RWPE2 (cell line): ENCODE results near the gene PTGDR2.

Experiments
- ATAC-seq: fragments of 200-7000 bp; cut with Tn5 transposase; 3 replicates; pipeline ENCODE4 v1.9.1; 2021; ENCODE audit warnings: low read depth
- DNase-seq: peaks from one replicate; pipeline ENCODE4 v3.0.0-alpha.2; 2020; ENCODE audit warnings: low spot score
- H3K27ac ChIP-seq: fragments of 450-650 bp; 2 replicates; pipeline ENCODE4 v1.5.1; 2017; ENCODE audit warnings: mild to moderate bottlenecking; ENCODE audit not compliant: poor library complexity, severe bottlenecking
- H3K27me3 ChIP-seq: fragments of 250-450 bp; sonication (Bioruptor Pico); 2 replicates; pipeline ENCODE4 v1.5.1; 2021; ENCODE audit warnings: mild to moderate bottlenecking, moderate library complexity; ENCODE audit not compliant: insufficient read depth, poor library complexity, severe bottlenecking
- H3K36me3 ChIP-seq: fragments of 250-450 bp; sonication (Bioruptor Pico); 2 replicates; pipeline ENCODE4 v1.5.1; 2020; ENCODE audit warnings: low read depth, mild to moderate bottlenecking, moderate library complexity
- H3K4me1 ChIP-seq: fragments of 250-450 bp; sonication (Bioruptor Pico); 2 replicates; pipeline ENCODE4 v1.5.1; 2021; ENCODE audit warnings: mild to moderate bottlenecking, moderate library complexity; ENCODE audit not compliant: insufficient read depth, poor library complexity, severe bottlenecking
- H3K4me3 ChIP-seq: fragments of 250-450 bp; sonication (Bioruptor Pico); 2 replicates; pipeline ENCODE4 v1.5.1; 2021; ENCODE audit warnings: mild to moderate bottlenecking, moderate library complexity; ENCODE audit not compliant: severe bottlenecking
- H3K9me3 ChIP-seq: fragments of 250-450 bp; sonication (Bioruptor Pico); 2 replicates; pipeline ENCODE4 v1.5.1; 2021; ENCODE audit warnings: mild to moderate bottlenecking, moderate library complexity; ENCODE audit not compliant: severe bottlenecking
- CTCF ChIP-seq: fragments of 450-650 bp; IDR thresholded peaks from one replicate; pipeline ENCODE4 v1.5.1; 2017; ENCODE audit warnings: mild to moderate bottlenecking, moderate library complexity; ENCODE audit not compliant: poor library complexity, severe bottlenecking

Gene PTGDR2

GRCh38 chr11:60891103-60891741 lies 35.5 kb upstream of the PTGDR2 start:
- no peaks in the 10 kb centered on the region for H3K27me3 ChIP-seq
- H3K27ac ChIP-seq: no peak overlapping the region
- TF ChIP-seq CTCF: no peak
- no peaks in the 10 kb centered on the region for H3K9me3 ChIP-seq
- peaks cover 49% of the 10 kb centered on the region for H3K36me3 ChIP-seq
- no peak for DNase-seq
- no peaks in the 10 kb centered on the region for H3K4me1 ChIP-seq
- no peak overlapping the region for H3K4me3 ChIP-seq
- ATAC-seq: no peak

- TF ChIP-seq CTCF: no peak
- Histone ChIP-seq H3K27me3 (no peaks in the 10 kb centered on the region), H3K36me3 (peaks cover 43% of the 10 kb centered on the region), H3K9me3 (no peaks in the 10 kb centered on the region), H3K4me3 (no peak overlapping the region), H3K4me1 (no peaks in the 10 kb centered on the region), H3K27ac (no peak overlapping the region)
- ATAC-seq (no peak), DNase-seq (no peak)
Measured at GRCh38 chr11:60890696-60891095, 34.9 kb upstream of the PTGDR2 start.

GRCh38 chr11:60889869-60890311 lies 34.1 kb upstream of the PTGDR2 start:
- Histone ChIP-seq H3K27ac (no peak overlapping the region), H3K36me3 (peaks cover 35% of the 10 kb centered on the region), H3K4me3 (no peak overlapping the region), H3K27me3 (no peaks in the 10 kb centered on the region), H3K9me3 (no peaks in the 10 kb centered on the region), H3K4me1 (no peaks in the 10 kb centered on the region)
- no peak for TF ChIP-seq CTCF
- no peak for ATAC-seq
- no peak for DNase-seq

- Histone ChIP-seq H3K4me3 (no peak overlapping the region), H3K9me3 (no peaks in the 10 kb centered on the region), H3K4me1 (no peaks in the 10 kb centered on the region), H3K36me3 (peaks cover 19% of the 10 kb centered on the region), H3K27me3 (no peaks in the 10 kb centered on the region), H3K27ac (no peak overlapping the region)
- no peak for DNase-seq
- peak; percentile 52 for TF ChIP-seq CTCF
- ATAC-seq: peak; percentile 82
Measured at GRCh38 chr11:60887556-60887955, 31.8 kb upstream of the PTGDR2 start.

GRCh38 chr11:60880643-60881282 lies 25.0 kb upstream of the PTGDR2 start:
- TF ChIP-seq CTCF: no peak
- peaks cover 7% of the 10 kb centered on the region for H3K36me3 ChIP-seq
- DNase-seq: no peak
- no peaks in the 10 kb centered on the region for H3K9me3 ChIP-seq
- ATAC-seq: no peak
- no peak overlapping the region for H3K27ac ChIP-seq
- no peaks in the 10 kb centered on the region for H3K27me3 ChIP-seq
- no peaks in the 10 kb centered on the region for H3K4me1 ChIP-seq
- H3K4me3 ChIP-seq: no peak overlapping the region
